Amniotic stem cell (primary cell): ENCODE results near the gene TTLL13.
"Not testable (repeated sequence)": the region's sequence is repeated elsewhere in the genome, so short reads cannot be mapped to it uniquely, and the experiment has no call there.

Source experiments
- DNase-seq: peaks from one replicate; lab custom pipeline; 2025; lab: John Stamatoyannopoulos, UW

Gene TTLL13

DNA sequence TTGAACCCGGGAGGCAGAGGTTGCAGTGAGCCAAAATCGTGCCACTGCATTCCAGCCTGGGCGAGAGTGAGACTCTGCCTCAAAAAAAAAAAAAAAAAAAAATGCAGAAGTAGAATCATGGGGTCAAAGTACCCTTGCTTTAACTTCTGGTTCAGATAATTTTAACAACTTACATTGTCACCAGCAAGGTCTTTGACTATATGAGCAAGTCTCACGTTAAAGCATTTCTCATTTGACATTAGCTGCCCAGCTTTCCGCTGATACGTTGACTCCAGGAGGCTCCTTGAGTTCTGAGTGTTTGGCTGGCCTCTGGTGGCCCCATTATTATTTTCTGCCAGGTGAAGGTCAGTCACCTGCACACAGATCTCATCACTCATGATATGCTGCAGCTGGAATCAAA is 32.3 kb downstream of the TTLL13 start:
- DNase-seq: not testable (repeated sequence)

DNA sequence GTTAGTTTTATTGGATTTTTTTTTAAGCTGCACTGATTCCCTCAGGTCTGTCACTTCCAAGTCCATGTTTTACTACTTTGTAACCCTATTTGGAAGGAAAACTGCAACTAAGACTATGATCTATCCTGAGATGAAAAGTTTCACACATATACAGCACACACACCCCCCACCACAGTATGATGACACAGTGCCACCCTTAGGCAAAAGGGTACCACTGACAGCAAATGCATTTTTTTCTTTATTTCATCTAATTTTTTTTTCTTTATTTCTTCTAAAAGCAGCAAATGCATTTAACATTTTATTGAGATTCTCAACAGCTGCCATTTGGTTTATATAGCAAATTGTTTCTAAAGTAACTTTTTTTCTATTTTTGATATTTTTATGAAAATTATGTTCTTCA is 37.3 kb downstream of the TTLL13 start:
- no peak for DNase-seq

DNA sequence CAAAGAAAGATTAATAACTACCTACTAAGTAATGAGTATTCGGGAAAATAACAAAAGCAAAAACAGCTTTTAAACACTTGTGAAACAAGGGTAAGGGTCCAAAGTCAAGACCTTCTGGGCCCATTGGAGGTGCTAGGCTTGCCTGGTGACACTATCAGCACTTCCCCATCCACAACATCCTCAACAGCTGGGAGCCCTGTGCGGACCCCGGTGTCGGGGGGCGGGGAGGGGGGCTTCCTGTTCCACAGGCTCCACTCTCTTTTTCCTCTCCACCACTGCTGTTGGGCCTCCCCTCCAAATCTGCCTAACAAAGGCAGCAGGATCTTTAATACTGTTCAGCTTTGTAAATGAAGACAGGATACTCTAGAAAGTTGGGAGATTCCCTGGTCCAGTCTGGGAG is 37.7 kb downstream of the TTLL13 start:
- no peak for DNase-seq

DNA sequence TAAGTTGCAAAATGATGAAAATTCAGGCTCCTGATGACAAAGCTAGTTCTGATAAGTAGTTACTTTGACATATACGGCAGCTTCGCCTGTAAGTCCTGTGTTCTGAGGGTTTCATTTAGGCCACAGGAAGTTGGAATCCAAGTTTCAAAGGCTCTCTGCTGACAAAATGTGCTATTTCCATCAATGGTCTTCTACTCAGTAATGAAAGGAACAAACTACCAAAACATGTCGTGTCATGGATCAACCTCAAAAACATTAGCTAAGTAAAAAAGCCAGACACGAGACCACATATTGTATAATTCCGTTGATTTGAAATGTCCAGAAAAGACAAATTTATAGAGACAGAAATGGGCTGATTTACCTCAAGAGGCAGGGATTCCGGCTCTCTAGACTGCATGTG is 38.6 kb downstream of the TTLL13 start:
- no peak for DNase-seq

DNA sequence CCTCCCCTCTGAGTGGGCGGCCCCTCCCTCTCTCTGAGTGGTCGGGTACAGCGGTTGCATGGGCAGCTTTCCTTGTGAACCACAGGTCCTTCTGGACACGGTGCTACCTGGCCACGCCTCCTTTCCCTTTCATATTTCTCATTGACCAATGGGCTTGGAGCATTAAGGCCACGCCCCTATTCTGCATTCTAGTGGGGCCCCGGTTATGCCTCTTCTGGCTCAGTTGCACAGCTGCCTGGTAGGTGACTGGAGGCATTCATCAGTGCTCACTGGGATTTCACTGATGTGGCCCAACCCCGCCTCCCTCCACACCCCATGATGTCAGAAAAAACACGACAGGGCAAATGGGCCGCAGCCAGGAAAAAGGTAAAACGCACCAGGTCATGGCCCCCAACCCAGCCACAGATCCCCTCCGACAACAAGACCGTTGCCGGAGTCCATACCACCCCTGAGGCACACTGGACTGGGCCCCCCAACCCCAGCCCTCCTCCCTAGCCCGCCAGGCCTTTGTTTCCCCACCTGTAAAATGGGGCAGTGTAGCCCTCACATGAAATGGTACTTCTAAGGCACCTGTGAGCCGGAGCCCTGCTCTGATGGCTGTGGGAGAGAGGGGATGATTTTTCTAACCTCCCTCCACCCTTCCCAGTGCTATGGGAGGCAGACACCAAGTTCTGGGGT is 42.5 kb downstream of the TTLL13 start:
- DNase-seq: no peak

GRCh38 chr15:90293040-90293810 is 43.9 kb downstream of the TTLL13 start:
- not testable (repeated sequence) for DNase-seq

GRCh38 chr15:90294159-90294558 is 44.8 kb downstream of the TTLL13 start:
- no peak for DNase-seq

DNA sequence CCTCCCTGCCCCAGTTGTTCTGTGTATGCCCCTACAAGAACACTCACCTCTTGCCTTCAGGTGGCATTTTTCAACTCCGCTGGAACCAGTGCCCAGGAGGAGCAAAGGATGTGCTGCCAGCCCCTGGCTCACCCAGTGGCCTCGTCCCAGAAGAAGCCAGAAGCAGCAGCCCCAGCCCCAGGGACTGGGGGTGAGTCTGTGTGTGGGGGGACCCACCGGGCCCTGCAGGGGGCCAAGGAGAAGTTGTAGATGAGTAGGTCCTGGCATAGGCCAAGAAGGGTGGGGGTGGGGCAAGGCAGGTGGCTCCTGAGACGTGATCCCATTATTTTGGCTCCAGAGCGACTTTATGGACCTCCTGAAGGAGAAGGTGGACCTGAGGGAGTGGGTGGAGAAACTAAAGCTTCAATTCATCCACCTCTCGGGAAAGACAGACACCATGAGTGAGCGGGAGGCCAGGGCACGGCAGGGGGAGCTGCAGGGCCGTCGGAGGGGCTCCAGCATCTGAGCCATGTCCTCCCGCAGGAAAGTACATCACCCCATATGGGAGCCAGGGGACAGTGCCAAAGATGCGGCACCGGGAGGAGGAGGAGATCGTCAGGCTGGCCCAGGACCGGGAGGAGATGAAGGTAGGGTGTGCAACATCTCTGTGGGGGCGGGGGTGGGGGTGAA is 45.4 kb downstream of the TTLL13 start:
- no peak for DNase-seq

DNA sequence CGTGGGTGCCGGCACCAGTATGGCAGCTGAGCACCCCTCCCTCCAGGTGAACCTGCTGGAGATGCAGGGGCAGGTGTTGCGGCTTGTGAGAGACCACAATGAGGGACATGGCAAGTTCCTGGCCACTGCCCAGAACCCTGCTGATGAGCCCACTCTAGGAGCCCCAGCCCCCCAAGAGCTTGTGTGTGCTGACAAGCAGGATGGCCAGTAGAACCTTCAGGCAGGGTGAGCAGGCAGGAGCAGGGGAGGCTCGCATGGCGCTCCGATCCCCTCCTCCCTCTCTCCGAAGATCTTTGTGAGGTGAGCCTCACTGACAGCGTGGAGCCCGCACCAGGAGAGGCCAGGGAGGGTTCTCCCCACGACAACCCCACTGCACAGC is 45.9 kb downstream of the TTLL13 start:
- no peak for DNase-seq

- DNase-seq: not testable (repeated sequence)
Measured at GRCh38 chr15:90296316-90296884, 47.0 kb downstream of the TTLL13 start.

DNA sequence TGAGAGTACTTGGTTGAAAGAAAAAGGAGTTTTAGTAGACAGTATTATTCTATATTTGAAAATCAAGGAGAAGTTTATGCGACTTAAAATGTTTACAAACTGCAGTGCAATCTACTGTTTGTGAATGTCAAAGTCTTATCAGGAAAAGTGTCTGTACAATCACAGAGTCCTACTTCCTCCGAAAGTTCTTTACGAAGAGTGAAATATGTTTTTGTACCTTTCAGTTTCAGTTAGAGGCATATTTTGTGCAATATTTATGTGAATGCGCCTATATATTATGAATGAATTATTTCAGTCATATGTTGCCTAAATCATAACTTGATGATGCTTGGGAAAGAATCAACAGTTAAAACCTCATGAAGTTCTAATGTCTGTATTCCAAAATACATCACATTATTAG is 47.7 kb downstream of the TTLL13 start:
- no peak for DNase-seq

GRCh38 chr15:90300541-90300940 is 51.2 kb downstream of the TTLL13 start:
- DNase-seq: no peak

- DNase-seq: peak; percentile 15
Measured at GRCh38 chr15:90300988-90301706, 51.8 kb downstream of the TTLL13 start.

GRCh38 chr15:90301707-90302300 is 52.4 kb downstream of the TTLL13 start:
- DNase-seq: no peak

GRCh38 chr15:90305355-90305754 is 56.0 kb downstream of the TTLL13 start:
- DNase-seq: not testable (repeated sequence)

DNA sequence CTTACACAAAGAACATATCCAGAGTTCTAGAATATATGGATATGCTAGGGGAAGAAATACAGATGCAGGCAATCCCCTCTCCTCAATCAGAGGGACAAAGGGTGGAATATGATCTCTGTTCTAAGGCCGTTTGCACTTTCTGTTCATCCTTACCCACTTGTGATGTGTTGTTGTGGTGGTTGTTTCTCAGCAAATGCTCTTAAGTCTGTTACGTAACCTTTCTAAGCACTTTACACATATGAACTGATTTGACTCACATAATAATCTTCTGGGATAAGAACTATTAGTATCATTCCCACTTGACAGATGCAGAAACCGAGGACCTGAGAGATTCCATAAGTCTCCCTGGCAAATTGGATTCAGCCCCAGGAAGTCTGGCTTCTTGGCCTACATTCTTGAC is 56.6 kb downstream of the TTLL13 start:
- DNase-seq: no peak

DNA sequence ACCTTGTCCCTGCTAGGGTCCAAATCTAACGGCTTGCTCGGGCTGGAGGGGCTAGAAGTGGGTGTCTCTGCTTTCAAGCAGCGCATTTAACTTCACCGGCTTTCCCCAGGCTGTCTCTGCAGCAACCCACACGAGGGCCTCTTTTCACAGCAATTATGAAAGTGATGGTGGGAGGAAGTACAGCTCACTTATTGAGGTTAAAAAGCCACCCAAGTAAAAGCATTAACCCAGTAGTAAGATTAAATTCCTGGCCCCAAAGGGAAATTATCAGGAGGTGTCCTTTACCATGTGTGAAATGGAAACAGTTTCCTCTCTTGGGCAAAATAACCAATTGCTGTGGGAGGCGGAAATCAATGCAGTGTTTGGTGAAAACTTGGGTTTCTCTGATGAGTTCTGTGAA is 57.2 kb downstream of the TTLL13 start:
- DNase-seq: no peak

DNA sequence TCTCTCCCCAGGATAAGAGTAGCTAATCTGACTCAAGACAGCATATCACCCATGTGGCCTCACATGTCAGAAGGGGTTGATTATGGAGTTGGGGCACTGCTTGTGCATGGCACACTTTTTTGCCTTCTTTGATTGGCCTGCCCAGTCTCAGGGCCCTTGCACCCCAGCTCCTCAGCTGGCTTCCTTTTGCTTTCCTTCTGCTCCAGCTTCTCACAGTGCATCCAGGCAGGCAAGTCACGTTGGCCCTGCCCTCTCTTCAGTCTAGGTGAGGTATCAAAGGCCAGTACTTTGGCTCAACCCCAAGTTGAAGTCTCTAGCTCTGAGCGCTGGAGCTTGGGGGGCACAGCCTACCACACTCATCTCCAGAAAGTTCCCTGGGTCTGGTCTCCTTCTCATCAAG is 58.3 kb downstream of the TTLL13 start:
- DNase-seq: no peak

- DNase-seq: no peak
Measured at GRCh38 chr15:90309020-90309419, 59.7 kb downstream of the TTLL13 start.
